Effector memory CD4-positive, alpha-beta T cell (primary cell): ENCODE measurements around the gene SYNJ2.

Experiments used
- DNase-seq, 3 donors: peaks; one replicate each; pipeline ENCODE4 v3.0.0-alpha.2; 2020
- H3K27ac ChIP-seq: 2 replicates; pipeline ENCODE4 v1.7.0; 2013; ENCODE audit warnings: mild to moderate bottlenecking, low read length, moderate library complexity; ENCODE audit not compliant: insufficient read depth, poor library complexity, severe bottlenecking
- H3K27me3 ChIP-seq: replicated peaks from 2 replicates; pipeline ENCODE4 v1.7.0; 2013; ENCODE audit warnings: mild to moderate bottlenecking, low read length; ENCODE audit not compliant: insufficient read depth, control insufficient read depth, poor library complexity, severe bottlenecking
- H3K36me3 ChIP-seq: 2 replicates; pipeline ENCODE4 v1.7.0; 2013; ENCODE audit warnings: mild to moderate bottlenecking, low read length, moderate library complexity; ENCODE audit not compliant: control insufficient read depth, insufficient read depth
- H3K4me1 ChIP-seq: 2 replicates; pipeline ENCODE4 v1.7.0; 2013; ENCODE audit warnings: low read length, mild to moderate bottlenecking; ENCODE audit not compliant: control insufficient read depth, insufficient read depth, poor library complexity, severe bottlenecking
- H3K4me3 ChIP-seq: 2 replicates; pipeline ENCODE4 v1.7.0; 2013; ENCODE audit warnings: low read length, low read depth, mild to moderate bottlenecking; ENCODE audit not compliant: insufficient read depth, poor library complexity, severe bottlenecking
- H3K9me3 ChIP-seq: 2 replicates; pipeline ENCODE4 v1.7.0; 2013; ENCODE audit warnings: mild to moderate bottlenecking, low read length, moderate library complexity; ENCODE audit not compliant: control insufficient read depth

SYNJ2 gene

DNA sequence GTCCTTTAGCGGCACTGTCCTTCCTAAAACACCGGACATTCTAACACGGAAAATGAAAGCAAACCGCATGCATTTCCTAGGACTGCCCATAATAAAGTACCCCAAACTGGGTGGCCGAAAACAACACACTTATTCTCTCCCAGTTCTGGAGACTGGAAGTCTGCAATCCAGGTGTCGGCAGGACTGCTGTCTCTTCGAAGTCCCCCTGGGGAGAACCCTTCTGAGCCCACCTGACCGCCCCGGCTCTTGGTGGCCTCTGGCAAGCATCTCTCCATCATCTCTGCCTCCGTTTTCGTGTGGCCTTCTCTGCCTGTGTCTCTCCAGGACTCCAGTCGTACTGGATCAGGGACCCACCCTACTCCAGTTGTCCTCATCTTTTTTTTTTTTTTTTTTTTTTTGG, 55.4 kb downstream of the SYNJ2 start:
- no peak overlapping the region for H3K27ac ChIP-seq
- DNase-seq: no peak
- no peaks in the 10 kb centered on the region for H3K9me3 ChIP-seq
- peaks cover 22% of the 10 kb centered on the region for H3K36me3 ChIP-seq
- no peak overlapping the region for H3K4me3 ChIP-seq
- H3K27me3 ChIP-seq: no peaks in the 10 kb centered on the region
- H3K4me1 ChIP-seq: no peaks in the 10 kb centered on the region

DNA sequence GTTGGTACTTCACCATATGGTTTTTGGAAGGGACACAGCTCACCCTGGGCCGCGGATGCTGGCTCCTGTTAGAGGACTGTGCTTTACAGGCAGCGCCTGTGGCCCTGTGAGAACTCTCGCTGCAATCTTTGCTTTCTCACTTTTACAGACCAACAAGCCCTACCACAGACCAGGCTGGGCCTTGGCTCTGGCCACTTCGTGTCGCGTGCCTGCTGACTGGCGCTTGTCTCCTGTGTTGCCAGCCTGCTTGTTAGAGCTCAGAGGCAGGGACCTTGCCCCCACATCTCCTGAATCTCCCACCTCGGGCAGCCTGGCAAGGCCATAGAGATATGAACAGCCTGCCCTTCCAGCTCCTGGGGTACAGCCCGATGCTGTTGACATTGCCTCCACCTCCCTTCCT, 56.1 kb downstream of the SYNJ2 start:
- DNase-seq: no peak
- no peak overlapping the region for H3K27ac ChIP-seq
- peaks cover 29% of the 10 kb centered on the region for H3K36me3 ChIP-seq
- no peak overlapping the region for H3K4me3 ChIP-seq
- H3K27me3 ChIP-seq: no peaks in the 10 kb centered on the region
- no peaks in the 10 kb centered on the region for H3K9me3 ChIP-seq
- H3K4me1 ChIP-seq: no peaks in the 10 kb centered on the region

DNA sequence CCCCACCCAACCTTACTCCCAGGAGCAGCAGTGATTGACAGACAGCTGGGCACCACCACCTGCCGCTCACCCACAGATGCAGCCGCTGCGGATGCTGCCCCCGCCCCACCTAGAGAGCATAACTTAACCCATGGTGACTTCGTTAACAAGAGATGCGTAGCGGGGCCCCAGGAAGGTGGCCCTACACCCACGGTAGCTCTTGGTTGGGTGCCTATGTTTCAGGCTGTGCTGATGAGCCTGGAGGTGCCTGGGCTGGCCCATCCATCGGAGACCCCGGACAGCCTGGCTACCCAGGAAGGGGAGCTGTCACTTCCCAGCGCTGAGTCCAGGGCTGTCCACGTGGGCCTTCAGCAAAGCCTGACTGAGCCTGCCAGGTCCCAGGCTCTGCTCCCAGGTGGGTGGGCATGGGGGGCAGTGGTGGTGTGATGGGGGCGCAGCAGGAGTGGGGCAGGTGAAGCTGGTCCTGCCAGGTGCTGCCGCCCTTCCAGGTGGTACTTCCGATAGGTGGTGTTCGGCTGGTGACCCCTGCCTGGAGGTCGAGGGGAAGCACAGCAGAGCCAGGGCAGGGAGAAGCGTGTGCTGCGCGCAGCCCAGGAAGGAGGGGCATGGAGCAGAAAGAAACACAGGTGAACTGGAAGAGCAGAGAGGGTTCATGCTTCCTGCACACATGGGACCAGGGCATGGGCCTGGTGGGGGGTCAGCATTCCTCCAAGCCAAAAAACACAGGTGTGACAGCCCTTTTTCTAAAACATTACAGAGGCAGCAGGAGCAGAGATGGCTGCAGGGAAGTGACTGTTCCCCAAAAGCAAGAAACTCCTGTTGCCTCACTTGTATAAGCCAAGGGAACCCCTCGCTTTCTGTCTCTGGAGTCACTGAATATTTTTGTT, 56.9 kb downstream of the SYNJ2 start:
- Histone ChIP-seq H3K4me1 (no peaks in the 10 kb centered on the region), H3K27me3 (no peaks in the 10 kb centered on the region), H3K4me3 (no peak overlapping the region), H3K27ac (no peak overlapping the region), H3K9me3 (no peaks in the 10 kb centered on the region), H3K36me3 (peaks cover 30% of the 10 kb centered on the region)
- DNase-seq: no peak

DNA sequence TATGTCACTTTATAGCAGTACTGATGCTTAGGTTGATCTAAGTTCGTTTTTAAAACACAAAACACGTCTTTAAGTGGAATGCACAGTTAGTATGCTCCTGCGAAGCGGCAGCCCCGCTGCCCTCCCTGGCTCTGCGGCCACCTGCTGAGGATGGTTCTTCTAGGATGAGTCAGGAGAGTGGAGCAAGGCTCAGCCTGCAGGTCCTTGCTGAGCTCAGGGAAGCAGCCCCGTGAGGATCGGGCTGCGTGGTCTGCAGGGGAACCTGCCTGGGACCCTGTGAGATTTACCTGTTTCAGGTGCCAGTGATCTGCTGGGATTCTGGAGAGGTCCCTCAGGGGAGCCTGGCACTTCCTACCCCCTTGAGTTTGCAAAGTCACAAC, 57.5 kb downstream of the SYNJ2 start:
- no peak overlapping the region for H3K27ac ChIP-seq
- no peaks in the 10 kb centered on the region for H3K27me3 ChIP-seq
- H3K4me1 ChIP-seq: no peaks in the 10 kb centered on the region
- H3K36me3 ChIP-seq: peaks cover 28% of the 10 kb centered on the region
- no peaks in the 10 kb centered on the region for H3K9me3 ChIP-seq
- no peak overlapping the region for H3K4me3 ChIP-seq
- no peak for DNase-seq

DNA sequence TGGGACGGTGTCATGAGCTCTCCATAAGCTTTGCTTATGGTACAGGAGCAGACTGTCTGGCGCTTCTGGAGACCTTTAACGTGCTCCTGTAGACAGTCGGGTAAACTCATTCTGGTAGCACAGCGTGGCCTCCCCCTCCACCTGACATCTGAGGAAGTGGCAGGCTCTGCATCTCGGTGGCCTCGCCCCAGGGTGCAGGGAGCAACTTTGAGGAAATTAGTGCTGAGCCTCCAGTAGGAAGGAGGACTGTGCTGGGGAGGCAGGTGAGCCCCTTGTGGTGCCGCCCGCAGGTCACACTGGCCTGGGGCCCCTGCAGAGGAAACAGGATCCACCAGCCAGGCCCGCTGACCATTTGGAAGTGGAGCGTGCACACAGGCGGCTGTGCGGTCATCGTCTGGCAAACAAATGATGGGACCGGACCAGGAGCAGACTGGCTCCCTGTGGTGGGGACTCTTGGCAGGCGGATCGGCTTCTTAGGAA, 57.9 kb downstream of the SYNJ2 start:
- Histone ChIP-seq H3K36me3 (peaks cover 31% of the 10 kb centered on the region), H3K4me1 (no peaks in the 10 kb centered on the region), H3K9me3 (no peaks in the 10 kb centered on the region), H3K27ac (no peak overlapping the region), H3K4me3 (no peak overlapping the region), H3K27me3 (no peaks in the 10 kb centered on the region)
- no peak for DNase-seq

DNA sequence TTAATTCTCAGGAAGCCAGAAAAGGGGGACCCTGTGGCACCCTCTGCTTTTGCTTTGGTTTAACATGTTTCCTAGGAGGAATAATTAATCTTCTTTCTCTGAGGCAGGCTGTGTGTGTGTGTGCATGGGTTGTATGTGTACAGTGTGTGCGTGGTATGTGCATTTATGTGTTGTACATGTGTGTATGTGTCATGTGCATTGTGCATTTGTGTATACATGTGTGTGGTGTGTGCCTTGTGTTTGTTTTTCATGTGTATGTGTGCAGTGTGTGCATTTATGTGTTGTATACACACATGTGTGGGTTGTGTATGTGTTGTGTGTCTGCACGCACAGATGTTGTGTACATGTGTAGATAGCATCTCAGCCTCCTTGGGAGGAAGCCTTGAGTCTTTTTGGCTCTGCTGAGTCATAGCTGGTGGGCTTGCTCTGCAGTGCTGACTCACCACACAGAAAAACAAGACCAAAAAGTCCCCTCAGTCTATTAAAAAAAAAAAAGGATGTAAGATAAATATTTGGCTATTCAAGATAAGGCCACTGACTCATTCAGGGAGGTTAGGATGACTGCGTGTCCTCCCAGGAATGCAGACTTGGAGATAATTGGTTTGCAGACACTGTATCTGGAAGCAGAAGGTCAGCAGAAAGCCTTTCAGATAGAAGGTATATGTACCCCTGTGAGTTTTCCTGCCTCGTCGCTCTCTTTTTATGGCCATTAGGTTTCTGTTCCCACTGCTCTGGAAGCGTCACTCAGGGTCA, 58.6 kb downstream of the SYNJ2 start:
- no peak overlapping the region for H3K4me3 ChIP-seq
- no peaks in the 10 kb centered on the region for H3K27me3 ChIP-seq
- H3K4me1 ChIP-seq: no peaks in the 10 kb centered on the region
- peaks cover 33% of the 10 kb centered on the region for H3K36me3 ChIP-seq
- no peak overlapping the region for H3K27ac ChIP-seq
- DNase-seq: no peak
- H3K9me3 ChIP-seq: no peaks in the 10 kb centered on the region

DNA sequence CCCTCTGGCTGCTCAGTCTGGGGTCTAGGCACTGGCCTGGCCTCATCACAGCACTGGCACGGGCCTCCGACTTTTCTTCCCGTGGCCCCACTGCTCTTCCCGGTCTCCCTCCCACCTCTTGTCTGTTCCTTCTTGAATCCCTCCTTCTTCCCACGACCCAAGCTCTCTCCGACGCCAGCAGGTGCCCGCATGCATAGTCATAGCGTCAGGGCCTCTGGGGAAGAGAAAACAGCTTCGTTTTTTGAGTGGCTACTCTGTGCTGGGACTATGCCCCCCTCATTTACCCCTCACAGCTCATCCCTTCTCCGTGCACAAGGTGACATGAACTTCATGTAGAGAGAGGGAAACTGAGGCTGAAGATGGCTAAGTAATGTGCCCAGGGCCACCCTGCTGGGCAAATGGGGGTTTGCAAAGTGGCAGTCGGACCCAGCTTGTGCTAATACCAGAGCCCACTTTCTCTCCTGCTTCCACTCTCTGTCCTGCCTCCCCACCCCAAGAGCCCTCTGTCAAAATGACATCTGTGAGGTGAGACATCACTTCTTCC, 59.2 kb downstream of the SYNJ2 start:
- no peak for DNase-seq
- Histone ChIP-seq H3K27me3 (no peaks in the 10 kb centered on the region), H3K4me3 (no peak overlapping the region), H3K36me3 (peaks cover 30% of the 10 kb centered on the region), H3K4me1 (no peaks in the 10 kb centered on the region), H3K27ac (no peak overlapping the region), H3K9me3 (no peaks in the 10 kb centered on the region)

DNA sequence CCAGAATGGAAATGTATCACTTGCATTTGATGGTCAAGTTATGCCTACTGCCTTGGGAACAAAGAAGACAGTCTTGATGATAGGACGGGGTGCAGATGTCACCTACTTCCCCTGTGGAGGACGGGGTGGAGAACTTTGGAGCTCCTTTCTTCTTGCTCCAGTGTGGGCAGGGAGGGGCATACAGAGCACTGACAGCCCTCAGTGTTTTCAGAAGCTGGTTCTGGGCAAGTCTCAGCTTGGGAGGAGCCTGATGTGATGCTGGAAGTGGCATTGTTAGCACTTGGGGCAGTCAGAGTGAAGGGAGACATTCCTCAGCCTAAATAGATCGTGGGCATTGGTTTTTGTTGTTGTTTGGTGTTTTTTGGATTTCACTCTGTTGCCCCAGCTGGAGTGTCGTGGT, 59.7 kb downstream of the SYNJ2 start:
- Histone ChIP-seq H3K4me3 (no peak overlapping the region), H3K36me3 (peaks cover 30% of the 10 kb centered on the region), H3K27ac (no peak overlapping the region), H3K9me3 (no peaks in the 10 kb centered on the region), H3K27me3 (no peaks in the 10 kb centered on the region), H3K4me1 (no peaks in the 10 kb centered on the region)
- DNase-seq: no peak

DNA sequence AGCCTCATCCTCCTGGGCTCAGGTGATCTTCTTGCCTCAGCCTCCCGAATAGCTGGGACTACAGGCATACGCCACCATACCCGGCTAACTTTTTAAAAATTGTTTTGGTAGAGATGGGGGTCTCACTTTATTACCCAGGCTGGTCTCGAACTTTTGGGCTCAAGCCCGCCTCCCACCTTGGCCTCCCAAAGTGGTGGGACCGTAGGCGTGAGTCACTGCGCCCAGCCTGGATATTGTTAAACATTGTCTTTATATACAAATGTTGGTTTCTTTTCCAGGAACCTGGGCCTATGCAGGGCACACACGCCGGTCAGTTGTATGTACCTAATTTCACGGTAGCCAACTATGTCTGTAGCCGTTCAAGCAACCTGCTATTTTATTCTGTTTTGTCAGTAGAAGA, 60.1 kb downstream of the SYNJ2 start:
- no peak overlapping the region for H3K4me3 ChIP-seq
- H3K27me3 ChIP-seq: no peaks in the 10 kb centered on the region
- no peaks in the 10 kb centered on the region for H3K9me3 ChIP-seq
- no peak for DNase-seq
- peaks cover 30% of the 10 kb centered on the region for H3K36me3 ChIP-seq
- H3K4me1 ChIP-seq: no peaks in the 10 kb centered on the region
- no peak overlapping the region for H3K27ac ChIP-seq
